K562 treated with DMSO at 1 percent for 12 hours (cell line): ENCODE data around the gene ODF2. TPM values are rescaled to one million over a fixed set of nuclear protein-coding genes. Genes with fewer than 3 reads are reported as not detected.

Experiments
- total RNA-seq: library from RNA; unstranded; fragments of 300-600 nt; gene quantifications from 2 replicates; pipeline ENCODE4 v1.2.3, GENCODE V29; 2022; ENCODE audit not compliant: insufficient read depth

Gene ODF2
- 23.9 and 63.3 TPM in 2 replicates for total RNA-seq

DNA sequence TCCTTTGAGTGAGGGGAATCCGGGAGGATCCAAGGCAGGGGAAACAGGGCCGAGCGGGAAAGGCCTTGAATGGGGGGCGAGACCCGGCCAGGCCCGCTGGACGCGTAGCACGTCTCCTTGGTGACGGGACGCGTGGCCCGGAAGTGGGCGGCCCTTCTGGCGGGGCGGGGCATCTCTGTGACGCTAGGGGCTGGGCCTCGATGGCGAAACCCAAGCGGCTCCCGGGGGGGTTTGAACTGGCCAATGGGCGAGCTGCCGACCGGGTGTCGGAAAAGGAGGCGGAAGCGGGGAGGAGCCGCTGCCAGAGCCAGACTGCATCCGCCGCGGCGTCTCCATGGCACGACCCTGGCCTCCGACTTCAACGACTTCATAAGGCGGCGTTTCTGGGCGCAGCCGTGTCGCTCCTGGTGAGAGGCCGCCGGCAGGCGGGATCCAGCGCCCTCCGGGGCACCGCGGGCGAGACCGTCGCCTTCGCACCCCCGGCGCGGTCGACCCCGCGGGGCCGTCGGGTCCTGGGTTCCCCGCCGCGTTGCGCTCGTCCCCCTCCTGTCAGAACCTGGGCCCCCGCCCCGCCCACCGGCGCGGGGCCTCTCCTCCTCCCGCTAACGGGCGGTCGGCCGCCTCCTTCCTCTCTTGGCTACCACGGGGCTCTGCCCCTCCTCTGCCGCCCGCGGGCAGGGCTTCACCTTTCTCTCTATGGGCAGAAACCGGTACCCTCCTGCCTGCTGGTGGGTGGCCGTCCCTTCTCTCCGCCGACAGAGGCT, at the start of gene ODF2:
Gene ODF2, plus strand, starts transcription at position 158 of the 764 bp plus-strand sequence. Its CDS starts 86 bp downstream, at position 244.

DNA sequence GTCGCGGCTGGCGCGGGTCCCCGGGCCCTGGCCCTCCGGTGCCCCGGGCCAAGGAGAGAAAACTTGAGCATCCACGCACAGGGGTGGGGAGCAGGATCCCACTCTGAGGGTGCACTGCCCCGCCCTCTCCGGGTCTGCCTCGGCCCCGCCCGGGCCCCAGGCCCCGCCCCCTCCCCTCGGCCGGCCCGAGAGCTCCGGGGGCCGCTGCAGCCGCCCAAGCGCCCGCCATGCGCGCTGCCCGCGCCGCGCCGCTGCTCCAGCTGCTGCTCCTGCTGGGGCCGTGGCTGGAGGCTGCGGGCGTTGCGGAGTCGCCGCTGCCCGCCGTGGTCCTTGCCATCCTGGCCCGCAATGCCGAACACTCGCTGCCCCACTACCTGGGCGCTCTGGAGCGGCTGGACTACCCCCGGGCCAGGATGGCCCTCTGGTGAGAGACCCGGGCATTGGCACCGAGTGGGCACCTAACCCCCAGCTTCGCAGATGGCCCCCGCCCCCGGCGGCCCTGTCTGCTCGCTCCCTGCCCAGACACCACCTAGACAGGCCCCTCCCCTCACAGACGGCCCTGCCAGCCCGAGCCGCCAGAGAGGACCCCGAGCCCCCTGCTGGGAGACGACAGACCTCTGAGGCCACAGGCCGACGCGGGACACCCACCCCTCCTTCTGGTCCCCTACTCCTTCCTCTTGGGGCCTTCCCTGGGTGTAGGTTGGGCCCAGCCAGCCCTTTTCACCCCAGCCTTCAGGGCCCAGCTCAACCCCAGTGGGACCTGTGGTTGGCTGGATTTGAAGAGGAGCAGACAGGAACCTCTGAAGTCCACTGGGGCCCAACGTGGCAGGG, 34.9 kb upstream of the ODF2 start, which contains the start of gene CERCAM:
Gene CERCAM, plus strand, starts transcription at position 207 of the 831 bp plus-strand sequence. Its CDS starts 21 bp downstream, at position 228.

GRCh38 chr9:128504485-128505413, 48.9 kb downstream of the ODF2 start, which contains the start of gene GLE1:
TSS of gene GLE1 (plus strand) at chr9:128504719. CDS start at chr9:128504806, 87 bp downstream.

Other genes starting within 250 kb of the ODF2 start
- gene GOLGA2, start 180.0 kb upstream of the ODF2 start, total RNA-seq, result 63.8 and 131 TPM in 2 replicates
- 143 and 182 TPM in 2 replicates for gene SWI5, start 179.7 kb upstream of the ODF2 start, total RNA-seq
- gene TRUB2, start 133.6 kb upstream of the ODF2 start, total RNA-seq, result 32.1 and 33.5 TPM in 2 replicates
- 120 and 127 TPM in 2 replicates for gene COQ4, start 133.2 kb upstream of the ODF2 start, total RNA-seq
- gene SLC27A4, start 115.5 kb upstream of the ODF2 start, total RNA-seq, result 16.0 and 24.8 TPM in 2 replicates
- gene URM1, start 84.6 kb upstream of the ODF2 start, total RNA-seq, result 44.2 and 44.6 TPM in 2 replicates
- 25.4 and 31.5 TPM in 2 replicates for gene CERCAM, start 35.1 kb upstream of the ODF2 start, total RNA-seq
- 23.6 and 45.0 TPM in 2 replicates for gene GLE1, start 48.7 kb downstream of the ODF2 start, total RNA-seq
- gene SPTAN1, start 96.6 kb downstream of the ODF2 start, total RNA-seq, result 32.7 and 58.2 TPM in 2 replicates
- gene DYNC2I2, start 200.8 kb downstream of the ODF2 start, total RNA-seq, result 175 and 190 TPM in 2 replicates
- gene SET, start 233.2 kb downstream of the ODF2 start, total RNA-seq, result 172 and 390 TPM in 2 replicates
- 28.5 and 37.6 TPM in 2 replicates for gene PKN3, start 246.5 kb downstream of the ODF2 start, total RNA-seq